ENCODE data around the gene TRMT44. TPM values are rescaled to one million over a fixed set of nuclear protein-coding genes. Genes with fewer than 3 reads are reported as not detected.

Gene TRMT44
- total RNA-seq, 1 experiment from 2014 or later: 13.0 TPM

DNA sequence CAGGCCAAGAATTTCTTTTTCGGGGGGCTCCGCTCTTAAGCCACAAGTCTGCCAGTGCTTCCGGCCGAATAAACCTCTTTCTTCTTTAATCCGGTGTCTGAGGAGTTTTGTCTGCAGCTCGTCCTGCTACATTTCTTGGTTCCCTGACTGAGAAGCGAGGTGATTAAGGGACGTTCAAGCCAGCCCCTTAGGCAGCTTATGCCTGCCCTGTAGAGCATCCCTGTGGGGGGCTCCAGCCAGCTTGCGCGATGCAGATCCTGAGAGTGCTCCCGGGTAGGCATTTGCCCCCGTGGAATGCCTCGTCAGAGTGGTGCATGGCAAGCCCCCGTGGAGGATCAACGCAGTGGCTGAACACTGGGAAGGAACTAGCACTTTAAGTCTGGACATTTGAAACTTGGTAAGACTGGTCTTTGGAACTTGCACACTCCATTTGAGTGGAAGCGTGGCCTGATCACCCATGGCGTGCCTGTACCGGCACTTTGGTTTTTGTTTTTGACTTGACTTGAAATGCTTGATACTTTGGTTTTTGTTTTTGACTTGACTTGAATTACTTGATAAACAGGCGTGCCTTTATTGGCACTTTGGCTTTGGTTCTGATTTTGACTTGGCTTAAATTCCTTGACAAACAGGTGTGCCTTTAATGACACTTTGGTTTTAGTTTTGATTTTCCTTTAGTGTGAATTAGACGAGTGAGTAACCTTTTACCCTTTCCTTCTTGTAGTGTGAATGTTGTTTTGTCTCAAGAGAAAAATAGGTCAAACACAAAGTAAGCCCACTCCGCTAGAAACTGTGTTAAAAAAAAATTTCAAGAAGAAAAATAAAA lies 6.1 kb upstream of the TRMT44 start:
- DNase-seq (ENCODE audit: low read depth): no peak

DNA sequence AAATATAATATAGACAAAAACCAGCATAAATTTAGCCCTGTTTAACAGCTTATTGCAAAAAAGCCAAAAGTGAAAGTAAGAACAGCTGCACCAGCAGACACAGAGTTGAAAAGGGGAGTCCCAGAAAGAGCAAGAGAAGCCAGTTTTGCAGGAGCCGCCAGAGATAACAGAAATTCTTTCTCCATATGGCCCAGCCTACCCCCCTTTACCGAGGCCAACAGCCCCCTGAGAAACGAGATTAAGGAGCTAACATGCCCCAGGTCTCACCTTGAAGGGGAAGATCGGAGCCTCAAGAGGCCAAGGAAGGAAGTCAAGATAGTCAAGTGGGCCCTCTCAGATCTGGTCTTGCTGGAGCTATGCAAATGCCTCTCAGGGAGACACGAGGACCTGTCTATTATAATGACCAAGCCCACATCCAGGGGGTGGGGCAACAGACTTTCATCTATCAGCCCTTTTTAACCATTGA lies 4.9 kb upstream of the TRMT44 start:
- DNase-seq (ENCODE audit: low read depth): no peak

DNA sequence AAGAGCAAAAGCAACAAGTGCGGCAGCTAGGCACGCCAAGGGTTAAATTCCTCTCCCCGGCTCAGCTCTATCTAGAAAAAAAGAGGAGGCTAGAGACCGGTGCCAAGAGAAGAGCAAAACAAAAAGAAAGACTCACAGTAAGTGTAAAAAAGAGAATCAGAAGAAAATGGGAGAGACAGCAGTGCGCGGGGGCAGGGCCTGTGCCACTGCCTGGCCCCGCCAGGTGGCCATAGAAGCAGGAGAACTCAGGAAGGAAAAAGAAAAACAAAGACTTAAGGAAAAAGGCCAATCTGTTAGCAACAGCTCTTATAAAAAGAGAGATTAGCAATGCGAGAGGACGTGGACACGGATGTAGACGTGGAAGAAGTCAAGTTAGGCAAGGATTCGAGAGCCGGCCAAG lies 3.3 kb upstream of the TRMT44 start:
- DNase-seq (ENCODE audit: low read depth): no peak

GRCh38 chr4:8438743-8439142 lies 1.8 kb upstream of the TRMT44 start:
- no peak for DNase-seq (ENCODE audit: low read depth)

- no peak for DNase-seq (ENCODE audit: low read depth)
Observed at GRCh38 chr4:8439168-8439567, 1.4 kb upstream of the TRMT44 start.

GRCh38 chr4:8439914-8440491 lies 574 bp upstream of the TRMT44 start:
- peak; percentile 8 for DNase-seq (ENCODE audit: low read depth)

- no peak for DNase-seq (ENCODE audit: low read depth)
Observed at GRCh38 chr4:8441499-8442091, 1.0 kb downstream of the TRMT44 start.

DNA sequence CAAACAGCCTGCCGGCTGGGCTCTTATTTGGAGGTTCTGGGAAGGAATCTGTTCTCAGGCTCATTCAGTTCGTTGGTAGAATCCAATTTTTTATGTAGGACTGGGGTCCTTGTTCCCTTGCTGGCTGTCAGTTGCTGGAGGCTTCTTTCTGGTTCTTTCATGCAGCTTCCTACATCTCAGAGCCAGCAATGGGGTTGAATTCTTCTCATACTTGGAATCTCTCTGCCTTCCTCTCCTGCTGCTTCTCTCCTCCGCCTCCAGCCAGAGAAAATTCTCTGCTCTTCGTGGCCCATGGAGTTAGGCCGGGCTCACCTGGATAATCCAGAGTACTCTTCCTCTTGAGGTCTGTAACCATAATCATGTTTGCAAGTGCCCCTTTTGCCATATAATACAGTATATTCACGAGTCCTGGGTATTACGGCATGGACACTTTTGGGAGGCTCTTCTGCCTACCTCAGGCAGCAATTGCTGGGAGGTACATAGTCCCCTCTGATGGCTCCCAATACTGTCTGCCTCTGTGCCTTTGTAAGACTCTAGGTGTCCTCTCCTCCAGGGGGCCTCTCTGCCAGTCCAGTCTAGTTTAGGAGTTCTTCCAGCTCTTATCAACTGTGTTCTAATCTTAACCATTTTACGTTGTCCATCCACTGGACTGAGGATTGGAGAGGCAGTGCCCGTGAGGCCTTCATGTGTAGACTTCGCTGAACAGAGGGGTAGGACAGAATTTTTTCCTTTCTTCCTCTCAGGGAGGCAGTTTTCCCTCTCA lies 2.2 kb downstream of the TRMT44 start:
- no peak for DNase-seq (ENCODE audit: low read depth)

DNA sequence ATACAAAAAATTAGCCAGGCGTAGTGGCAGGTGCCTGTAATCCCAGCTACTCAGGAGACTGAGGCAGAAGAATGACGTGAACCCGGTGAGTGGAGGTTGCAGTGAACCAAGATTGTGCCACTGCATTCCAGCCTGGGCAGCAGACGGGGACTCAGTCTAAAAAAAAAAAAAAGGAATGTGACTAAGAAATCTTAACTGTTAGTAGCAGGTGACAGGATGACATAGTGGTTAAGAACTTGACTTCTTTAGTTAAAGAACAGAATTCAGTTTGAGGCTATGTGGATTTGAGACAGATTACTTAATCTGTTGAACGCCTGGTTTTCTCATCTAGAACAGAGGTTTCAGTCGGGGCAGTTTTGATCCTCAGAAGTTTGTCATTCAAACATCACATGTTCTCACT lies 3.2 kb downstream of the TRMT44 start:
- no peak for DNase-seq (ENCODE audit: low read depth)

GRCh38 chr4:8446122-8446521 lies 5.5 kb downstream of the TRMT44 start:
- no peak for DNase-seq (ENCODE audit: low read depth)

GRCh38 chr4:8451440-8452182 lies 11.0 kb downstream of the TRMT44 start:
- DNase-seq (ENCODE audit: low read depth): no peak

DNA sequence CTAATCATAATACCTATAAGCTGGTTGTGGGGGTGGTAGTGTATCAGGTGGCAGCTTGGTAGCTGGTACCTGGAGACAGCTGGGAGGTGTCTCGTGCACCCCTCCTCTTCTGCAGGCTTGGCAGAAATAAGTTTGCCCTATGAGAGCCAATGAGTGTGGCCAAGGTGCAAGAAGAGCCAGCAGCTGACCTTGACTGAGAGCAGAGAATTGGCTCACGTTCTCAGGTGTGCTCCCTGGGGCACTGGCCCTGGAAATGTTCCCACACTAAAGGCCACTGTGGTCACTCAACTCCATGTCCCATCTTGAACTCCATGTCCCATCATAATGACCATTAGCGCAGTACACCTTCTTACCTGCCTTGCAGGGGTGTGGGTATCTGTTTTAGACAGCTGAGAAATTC lies 13.4 kb downstream of the TRMT44 start:
- no peak for DNase-seq (ENCODE audit: low read depth)

DNA sequence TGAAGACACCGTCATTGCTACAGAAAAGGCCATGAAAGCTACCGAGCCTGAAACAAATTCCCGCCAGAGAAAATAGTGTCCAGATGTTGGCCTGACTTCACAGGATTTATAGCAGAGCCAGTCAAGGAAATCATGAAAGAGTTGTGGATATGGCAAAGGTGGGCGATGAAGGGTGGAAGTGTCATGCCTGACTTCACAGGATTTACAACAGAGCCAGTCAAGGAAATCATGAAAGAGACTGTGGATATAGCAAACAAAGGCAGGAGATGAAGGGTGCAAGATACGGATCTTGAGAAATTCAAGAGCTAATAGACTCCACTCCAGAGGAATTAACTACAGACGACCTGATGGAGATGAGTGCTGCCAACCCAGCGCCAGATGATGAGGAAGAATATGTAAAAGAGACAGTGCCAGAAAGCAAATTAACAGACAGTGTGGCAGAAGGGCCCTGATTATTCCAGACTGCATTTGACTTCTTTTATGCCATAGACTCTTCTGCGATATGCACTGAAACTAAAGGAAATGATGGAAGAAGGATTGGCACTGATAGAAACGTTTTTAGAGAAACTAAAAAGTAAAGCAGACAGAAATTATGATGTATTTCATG lies 17.2 kb downstream of the TRMT44 start:
- DNase-seq (ENCODE audit: low read depth): no peak

- no peak for DNase-seq (ENCODE audit: low read depth)
Observed at GRCh38 chr4:8459867-8460445, 19.4 kb downstream of the TRMT44 start.

- no peak for DNase-seq (ENCODE audit: low read depth)
Observed at GRCh38 chr4:8461086-8461485, 20.5 kb downstream of the TRMT44 start.

DNA sequence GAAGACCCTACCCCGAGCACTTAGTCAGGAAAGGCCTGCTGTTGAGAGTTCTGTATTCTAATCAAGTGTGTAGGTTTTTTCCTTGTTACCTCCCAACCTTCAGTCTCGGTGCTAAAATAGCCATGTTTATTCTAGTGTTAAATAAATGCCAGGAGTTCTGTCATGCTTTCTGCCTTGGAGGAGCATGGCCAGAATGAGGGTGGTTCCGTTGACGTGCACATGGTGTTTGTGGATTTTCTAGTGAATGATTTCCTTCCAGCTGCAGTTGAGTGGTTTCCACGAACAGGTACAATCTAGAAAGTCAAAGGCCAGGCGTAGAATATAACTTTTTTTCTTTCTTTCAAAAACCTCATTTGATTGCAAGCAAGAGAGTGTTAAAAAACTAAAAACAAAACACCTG lies 21.0 kb downstream of the TRMT44 start:
- no peak for DNase-seq (ENCODE audit: low read depth)

- no peak for DNase-seq (ENCODE audit: low read depth)
Observed at GRCh38 chr4:8463811-8464210, 23.2 kb downstream of the TRMT44 start.

DNA sequence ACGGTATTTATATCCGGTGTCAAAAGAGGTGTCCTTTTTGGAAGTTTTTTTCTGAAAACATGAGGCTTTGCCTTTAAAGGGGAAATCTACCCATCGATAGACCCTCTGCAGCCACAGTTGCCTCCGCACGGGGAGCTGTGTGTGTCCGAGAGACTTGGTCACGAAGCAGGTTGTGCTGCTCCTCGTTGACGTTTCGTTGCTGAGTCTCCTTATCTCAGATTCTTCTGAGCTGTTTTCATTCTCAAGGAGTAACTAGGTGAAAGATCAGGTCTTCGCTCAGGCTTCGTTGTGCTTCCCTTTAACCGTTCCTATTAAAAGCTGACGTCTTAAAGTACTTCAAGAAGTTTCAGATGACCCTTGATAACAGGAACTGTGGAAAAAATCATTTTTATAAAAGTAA lies 23.8 kb downstream of the TRMT44 start:
- no peak for DNase-seq (ENCODE audit: low read depth)

DNA sequence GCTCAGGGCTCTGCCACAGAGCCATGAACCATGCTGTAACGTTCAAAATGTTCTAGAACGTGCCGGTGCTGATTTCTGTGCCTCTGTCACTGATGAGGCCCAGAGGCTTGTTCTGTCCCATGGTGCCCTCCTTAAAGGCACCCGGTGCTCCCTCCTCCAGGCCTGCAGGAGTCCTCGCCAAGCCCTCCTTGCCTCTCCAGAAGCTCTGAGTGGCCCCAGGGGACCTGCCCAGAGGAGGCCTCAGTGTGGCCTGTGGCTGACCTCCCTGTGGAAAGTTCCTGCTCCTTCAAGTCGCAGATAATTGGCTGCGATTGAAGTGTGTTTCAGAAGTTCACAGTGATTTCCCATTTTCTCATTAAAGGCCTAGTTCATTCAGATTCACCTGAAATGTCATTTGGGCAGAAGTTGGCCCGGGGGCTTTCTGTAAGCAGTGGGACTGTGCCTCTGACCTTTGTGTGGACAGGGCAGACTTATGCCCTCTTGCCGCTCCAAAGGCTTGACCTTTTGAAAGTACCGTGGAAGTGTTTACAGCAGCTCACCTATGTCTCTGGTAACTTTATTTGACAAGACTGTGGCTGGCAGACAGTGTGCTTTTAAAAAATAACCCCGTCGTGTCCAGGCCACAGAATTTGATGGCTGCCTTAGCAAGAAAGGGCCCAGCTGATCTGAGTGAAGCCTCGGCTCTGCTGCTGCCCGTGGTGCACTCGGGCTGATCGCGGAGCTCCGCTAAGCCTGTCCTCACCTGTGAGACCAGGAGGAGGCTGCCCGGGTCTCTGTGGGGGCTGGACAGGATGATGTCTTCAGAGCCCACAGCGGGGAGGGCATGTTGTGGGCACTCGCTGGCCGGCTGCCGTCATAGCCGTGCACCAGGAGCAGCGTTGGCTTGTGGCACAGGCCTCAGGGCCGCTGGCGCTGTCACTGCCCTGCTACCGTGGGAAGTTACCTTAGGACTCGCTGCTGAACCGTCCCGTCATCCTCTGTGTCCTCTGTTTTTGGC lies 25.3 kb downstream of the TRMT44 start:
- no peak for DNase-seq (ENCODE audit: low read depth)
